Ovary (tissue), 9 donors: ENCODE results near the gene DMRT3. TPM values are rescaled to one million over a fixed set of nuclear protein-coding genes. Genes with fewer than 3 reads are reported as not detected.

Experiments used
- DNase-seq, 5 donors: peaks; one replicate each; pipeline ENCODE4 v3.0.0-alpha.2; 2019 to 2020
- H3K27ac ChIP-seq, 2 donors: fragments of 200-600 bp; one replicate each; pipeline versions ENCODE4 v1.5.1 to v1.8.0; 2019 to 2022
- H3K27me3 ChIP-seq: fragments of 200-600 bp; one replicate; pipeline ENCODE4 v1.8.0; 2022
- H3K36me3 ChIP-seq: fragments of 200-600 bp; sonication (generic); one replicate; pipeline ENCODE4 v1.5.1; 2019
- H3K4me1 ChIP-seq: one replicate; pipeline ENCODE4 v1.8.1; 2013; ENCODE audit warnings: mild to moderate bottlenecking, moderate library complexity; ENCODE audit not compliant: insufficient read depth
- H3K4me3 ChIP-seq: fragments of 200-600 bp; sonication (generic); one replicate; pipeline ENCODE4 v1.5.1; 2017
- H3K9me3 ChIP-seq, 2 donors: fragments of 200-600 bp in 1 of 2; sonication (generic) in 1 of 2; one replicate each; pipeline versions ENCODE4 v1.5.1 to v1.8.1; 2013 to 2019; ENCODE audit warnings: mild to moderate bottlenecking in 1 of 2, moderate library complexity in 1 of 2
- CTCF ChIP-seq, 3 donors: fragments of 450-650 bp in 2 of 3; fragments of 200-600 bp in 1 of 3; IDR thresholded peaks; one replicate each; pipeline versions ENCODE4 v1.5.1 to v1.8.0; 2016 to 2022; ENCODE audit warnings: antibody characterized with exemption in 3 of 3, mild to moderate bottlenecking in 1 of 3
- EP300 ChIP-seq: sonication (generic); formaldehyde crosslinking; IDR thresholded peaks from one replicate; pipeline ENCODE4 v1.6.1; 2017; ENCODE audit warnings: antibody characterized with exemption
- POLR2A ChIP-seq: fragments of 450-650 bp; IDR thresholded peaks from one replicate; pipeline ENCODE4 v1.6.1; 2017; ENCODE audit warnings: antibody characterized with exemption, mild to moderate bottlenecking, moderate library complexity
- WGBS, 3 donors: extraction: QIAGEN DNeasy Blood & Tissue Kit in 1 of 3; methylation state at CpG; one replicate each; pipeline versions ENCODE4 v1.1.5 to v1.1.7; 2013 to 2017; 5-methylcytosine and 5-hydroxymethylcytosine counted together
- intact Hi-C, 4 donors: fragments of 100-400 bp; cut with DNase I; formaldehyde crosslinking; loops; one replicate each; pipeline versions ENCODE4 v1.11.0 to v1.15.1; 2022 to 2023
- polyA plus RNA-seq, 2 donors: library from polyadenylated mRNA; stranded (reverse); fragments of 200-250 nt in 1 of 2; fragments of 350-450 nt in 1 of 2; fragmentation: Illumina TruSeq in 1 of 2; extraction: RNeasy Lipid Tissue Mini Kit (QIAGEN cat#74804) in 1 of 2; gene quantifications; one replicate each; pipeline ENCODE4 v1.2.3, GENCODE V29; 2013 to 2014
- total RNA-seq, 7 donors: library from RNA; depleted of rRNA in 2 of 7; stranded (reverse); fragments of >200 nt in 2 of 7; fragmentation: NEBNext Ultra II Directional in 3 of 7; extraction: Animal tissue kit (Norgen Biotek cat#: 25700) in 3 of 7; gene quantifications; one replicate each; pipeline versions ENCODE4 v1.1.0 to v1.2.4, GENCODE V29; 2016 to 2023
- donor health status: DM: no; HTN: no; CAD: no; lungs with moderate emphysema.
- donor health status: DM: no; HTN: no; CAD: no.
- donor health status: Bipolar disorder and iron deficiency.
- donor health status: DM: yes; HTN: yes; CAD: no.
- donor health status: DM: no; HTN: no; CAD: no.
- donor health status: DM: yes; HTN: yes; CAD: no.

DMRT3 gene
- total and polyA plus RNA-seq, 9 donors, result 0.17 TPM; not detected in 8

DNA sequence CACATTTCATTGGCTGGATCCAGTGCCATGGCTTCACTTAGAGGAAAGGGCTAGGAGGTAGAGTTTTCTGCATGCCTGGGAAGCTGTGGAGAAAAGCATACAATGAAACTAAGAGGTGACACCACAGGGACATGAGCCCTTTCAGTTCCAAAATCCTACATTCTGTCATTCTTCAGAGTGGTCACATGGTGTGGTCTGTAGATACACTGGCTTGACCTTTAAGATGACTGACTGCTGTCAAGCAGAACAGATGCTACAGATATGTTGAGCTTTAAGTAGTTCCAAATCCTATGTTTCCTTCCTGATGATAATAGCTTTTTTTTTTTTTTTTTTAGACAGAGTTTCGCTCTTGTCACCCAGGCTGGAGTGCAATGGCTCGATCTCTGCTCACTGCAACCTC, 26.2 kb downstream of the DMRT3 start:
- Histone ChIP-seq H3K36me3 (no peaks in the 10 kb centered on the region), H3K27ac (no peak overlapping the region), H3K27me3 (no peaks in the 10 kb centered on the region), H3K4me1 (no peaks in the 10 kb centered on the region), H3K9me3 (no peaks in the 10 kb centered on the region), H3K4me3 (no peak overlapping the region)
- 90 to 95% (median 91%) methylated on average over 2 of the region's 2 CpGs for WGBS, 3 donors
- intact Hi-C loops, result loop anchor here in 1 of 4 donors (10.0 kb wide), 1 partner anchor 618 kb away; no protein-coding TSS in a partner anchor
- DNase-seq, result no peak
- TF ChIP-seq CTCF (IDR thresholded peaks at IDR 0.05), result no peak
- TF ChIP-seq EP300, result no peak
- no peak for TF ChIP-seq POLR2A

DNA sequence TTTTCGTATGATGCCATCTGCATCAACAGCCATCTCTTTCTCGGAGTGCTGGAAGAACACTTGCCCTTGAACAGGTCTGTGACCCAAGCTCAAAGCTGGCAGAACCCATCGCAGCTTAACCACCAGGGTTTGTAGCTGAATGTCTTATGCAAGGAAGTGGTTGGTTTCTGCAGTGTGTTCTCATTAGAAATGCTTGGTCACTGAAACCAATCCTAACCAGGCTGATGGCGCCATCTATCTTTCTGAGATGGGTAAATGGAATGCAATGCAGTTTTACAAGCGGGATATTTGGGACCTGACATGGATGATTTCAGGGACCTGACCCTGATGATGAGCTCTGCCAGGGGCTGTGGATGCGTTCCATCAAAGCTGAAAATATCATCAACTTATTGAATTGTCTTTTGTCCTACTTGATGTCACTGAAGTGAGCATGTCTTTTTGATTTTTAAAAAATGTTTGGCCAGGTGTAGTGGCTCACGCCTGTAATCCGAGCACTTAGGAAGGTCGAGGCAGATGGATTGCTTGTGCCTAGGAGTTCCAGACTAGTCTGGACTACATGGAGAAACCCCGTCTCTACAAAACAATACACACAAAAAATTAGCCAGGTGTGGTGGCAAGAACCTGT, 28.7 kb downstream of the DMRT3 start:
- no peak for DNase-seq
- Histone ChIP-seq H3K27ac (no peak overlapping the region), H3K9me3 (no peaks in the 10 kb centered on the region), H3K4me3 (no peak overlapping the region), H3K36me3 (no peaks in the 10 kb centered on the region), H3K27me3 (no peaks in the 10 kb centered on the region), H3K4me1 (no peaks in the 10 kb centered on the region)
- WGBS, 3 donors, result 41 to 48% (median 46%) methylated on average over 10 of the region's 10 CpGs
- TF ChIP-seq POLR2A, result no peak
- TF ChIP-seq CTCF (IDR thresholded peaks at IDR 0.05), result no peak
- no peak for TF ChIP-seq EP300
- intact Hi-C loops, result loop anchor here in 1 of 4 donors (10.0 kb wide), 1 partner anchor 620 kb away; no protein-coding TSS in a partner anchor

DNA sequence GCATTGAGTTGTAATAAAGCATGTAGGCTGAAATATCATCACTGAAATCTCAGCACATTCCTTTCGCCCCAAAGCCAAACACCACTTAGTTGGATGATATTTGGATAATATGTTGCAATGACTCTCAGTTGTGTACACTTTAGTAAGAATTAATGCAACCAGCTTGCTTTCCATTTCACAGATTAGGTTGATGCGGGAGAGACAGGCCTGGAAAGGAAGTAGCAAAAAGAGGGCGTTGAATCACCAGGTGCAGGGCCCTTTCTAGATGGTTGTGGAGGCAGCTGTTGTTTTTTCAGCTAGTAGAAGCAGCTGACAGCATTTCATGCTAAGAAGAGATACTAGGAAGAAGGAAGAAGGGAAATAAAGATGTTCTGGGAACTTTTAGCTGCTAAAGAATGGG, 30.9 kb downstream of the DMRT3 start:
- no peaks in the 10 kb centered on the region for H3K9me3 ChIP-seq
- WGBS, 3 donors, result 81 to 88% (median 82%) methylated on average over 3 of the region's 3 CpGs
- intact Hi-C loops, result loop anchor here in 1 of 4 donors (10.0 kb wide), 1 partner anchor 623 kb away; no protein-coding TSS in a partner anchor
- H3K27me3 ChIP-seq, result no peaks in the 10 kb centered on the region
- TF ChIP-seq EP300, result no peak
- no peak for TF ChIP-seq CTCF (IDR thresholded peaks at IDR 0.05)
- TF ChIP-seq POLR2A, result no peak
- no peak overlapping the region for H3K27ac ChIP-seq
- H3K36me3 ChIP-seq, result no peaks in the 10 kb centered on the region
- H3K4me1 ChIP-seq, result no peaks in the 10 kb centered on the region
- no peak overlapping the region for H3K4me3 ChIP-seq
- no peak for DNase-seq

GRCh38 chr9:1008216-1008615, 31.8 kb downstream of the DMRT3 start:
- Histone ChIP-seq H3K36me3 (no peaks in the 10 kb centered on the region), H3K27ac (no peak overlapping the region), H3K27me3 (no peaks in the 10 kb centered on the region), H3K4me3 (no peak overlapping the region), H3K9me3 (no peaks in the 10 kb centered on the region), H3K4me1 (no peaks in the 10 kb centered on the region)
- no peak for DNase-seq
- intact Hi-C loops, result loop anchor here in 1 of 4 donors (10.0 kb wide), 1 partner anchor 623 kb away; no protein-coding TSS in a partner anchor
- TF ChIP-seq POLR2A (no peak), EP300 (no peak), CTCF (IDR thresholded peaks at IDR 0.05) (no peak)
- 85 to 89% (median 87%) methylated on average over 3 of the region's 3 CpGs for WGBS, 3 donors
